Measurements from ENCODE around the gene ILF2.

ILF2 gene

GRCh38 chr1:153626477-153626903 is 44.3 kb downstream of the ILF2 start:
- DNase-seq, result no peak

- DNase-seq, result no peak
These were observed 45.7 kb downstream of the ILF2 start for GRCh38 chr1:153624965-153625611.

- DNase-seq, result no peak
These were observed 47.7 kb downstream of the ILF2 start for GRCh38 chr1:153623101-153623500.

GRCh38 chr1:153619171-153619570 is 51.6 kb downstream of the ILF2 start:
- no peak for DNase-seq

GRCh38 chr1:153617663-153618062 is 53.1 kb downstream of the ILF2 start:
- DNase-seq, result peak; percentile 13 to 28

- no peak for DNase-seq
These were observed 53.9 kb downstream of the ILF2 start for GRCh38 chr1:153616917-153617311.

GRCh38 chr1:153616144-153616916 is 54.5 kb downstream of the ILF2 start, which contains the start of gene S100A14:
Gene S100A14 (minus strand): TSS chr1:153616325. CDS start chr1:153615858, 467 bp downstream.
- DNase-seq, result no peak

GRCh38 chr1:153615406-153615805 is 55.4 kb downstream of the ILF2 start:
- no peak for DNase-seq

- DNase-seq, result no peak
These were observed 55.9 kb downstream of the ILF2 start for GRCh38 chr1:153614906-153615305.

- no peak for DNase-seq
These were observed 56.4 kb downstream of the ILF2 start for GRCh38 chr1:153614189-153614900.

GRCh38 chr1:153613406-153613805 is 57.4 kb downstream of the ILF2 start:
- DNase-seq, result no peak

GRCh38 chr1:153612755-153613331 is 58.0 kb downstream of the ILF2 start, which contains the start of gene S100A16:
Gene S100A16 (minus strand): TSS chr1:153613137. CDS start chr1:153608151, 4,986 bp downstream.
- no peak for DNase-seq

GRCh38 chr1:153612111-153612754 is 58.6 kb downstream of the ILF2 start:
- DNase-seq, result no peak

Data from NCI-H2081 (cell line).